Hypothalamus (tissue), 51 donors: ENCODE data around the gene UMAD1.

Experiments used
- DNase-seq, 51 donors: peaks; one replicate each; lab custom pipeline; 2025; lab: John Stamatoyannopoulos, UW

The UMAD1 gene

DNA sequence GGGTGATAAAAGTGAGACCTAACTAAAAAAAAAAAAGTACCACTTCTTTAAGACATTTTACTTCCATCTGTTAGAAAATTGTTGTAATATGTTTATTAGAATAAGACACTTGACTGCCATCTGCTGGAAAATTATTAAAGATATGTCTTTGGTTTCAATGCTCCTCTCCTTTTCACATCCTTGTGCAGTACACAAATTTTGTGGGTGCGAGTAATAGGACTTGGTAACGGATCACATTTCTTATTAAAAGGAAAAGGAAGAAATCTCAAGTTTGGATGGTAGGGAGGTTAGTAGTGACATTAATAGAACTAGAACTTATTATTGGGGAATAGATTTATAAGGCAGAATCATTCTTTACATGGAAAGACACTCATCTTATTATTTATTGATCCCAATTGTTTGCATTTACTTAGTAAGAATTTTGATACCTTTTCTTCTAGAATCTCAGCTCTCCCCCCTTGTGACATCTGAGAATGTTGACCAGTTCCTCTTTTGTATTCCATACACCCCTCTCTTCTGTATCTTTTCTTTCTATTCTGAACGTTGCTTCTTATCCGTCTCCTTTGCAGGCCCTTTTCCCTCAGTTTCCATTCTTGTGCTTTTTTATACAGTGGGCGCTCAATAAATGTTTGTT lies 120.9 kb downstream of the UMAD1 start:
- peak in 2 of 51 donors; percentile 6 to 27 for DNase-seq

DNA sequence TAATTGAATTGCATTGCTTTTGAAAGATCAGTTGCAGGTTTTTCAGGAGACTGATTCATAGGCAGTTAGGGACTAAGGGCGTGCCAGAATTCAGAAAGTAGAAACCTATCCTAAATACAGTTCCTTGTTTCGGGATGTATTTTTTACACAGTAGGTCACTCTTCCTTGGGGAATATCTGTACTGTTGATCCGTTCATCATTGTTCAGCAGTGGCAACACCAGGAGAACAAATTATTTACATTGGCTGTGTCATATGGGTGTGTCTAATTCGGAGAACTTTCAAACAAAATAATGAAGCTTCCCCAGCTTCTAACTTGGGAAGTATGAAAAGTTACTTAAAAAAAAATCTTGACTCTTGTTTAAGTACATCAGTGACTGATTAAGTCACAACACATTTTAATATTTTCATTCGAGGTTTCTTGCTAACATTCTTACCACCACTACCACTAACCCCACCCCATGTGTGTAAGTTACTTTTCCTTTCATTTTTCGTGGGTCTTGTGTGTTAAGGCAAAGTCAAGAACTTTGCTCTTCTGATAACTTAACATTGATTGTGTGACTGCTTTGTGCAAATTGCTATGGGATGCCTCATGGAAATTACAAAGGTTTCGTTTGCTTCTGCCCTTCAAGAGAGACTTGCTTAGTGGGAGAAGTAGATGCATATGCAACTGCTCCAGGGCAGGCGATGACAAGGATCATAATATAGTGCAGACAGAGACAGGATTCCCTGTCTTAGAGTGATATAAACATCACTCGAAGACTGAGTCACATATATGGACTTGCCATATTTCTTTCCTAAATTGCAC lies 121.6 kb downstream of the UMAD1 start:
- DNase-seq = no peak

DNA sequence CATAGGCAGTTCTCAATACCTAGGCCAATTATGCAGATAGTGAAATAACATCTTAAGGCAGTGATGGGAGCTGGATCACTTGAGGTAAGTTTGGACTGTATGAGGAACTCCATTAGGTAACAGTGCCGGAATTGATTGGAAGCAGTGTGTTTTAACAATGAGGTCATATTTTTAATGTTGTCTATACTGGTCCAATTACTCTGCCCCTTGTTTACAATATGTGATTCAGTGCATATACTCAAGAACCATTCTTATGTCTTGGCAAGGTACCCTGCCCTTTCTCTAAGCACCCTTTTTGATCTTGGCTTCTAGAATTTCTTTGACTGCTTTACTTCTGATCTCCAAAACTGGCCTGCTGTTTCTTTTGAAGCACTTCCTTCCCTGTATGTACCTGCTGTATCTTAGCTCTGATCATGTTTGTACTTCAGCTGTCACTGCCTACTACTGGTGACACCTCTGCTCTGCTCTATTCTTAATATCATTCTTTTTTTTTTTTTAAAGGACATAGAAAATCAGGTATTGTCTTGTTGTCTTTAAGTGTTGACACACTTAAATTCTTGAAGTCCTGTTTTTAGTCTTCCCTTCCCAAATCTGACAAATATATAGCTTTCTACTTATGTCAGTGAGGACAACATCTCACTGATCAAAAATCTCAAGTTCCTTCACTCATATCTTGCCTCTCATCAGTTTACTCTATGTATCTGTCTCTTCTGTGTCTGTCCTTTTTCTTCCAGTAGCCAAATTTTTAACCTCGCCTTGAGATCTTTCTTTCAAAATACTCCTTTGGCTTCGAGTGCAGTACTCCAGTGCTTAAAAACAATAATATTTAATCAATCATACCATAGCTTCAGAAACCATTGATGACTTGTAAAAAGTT lies 124.2 kb downstream of the UMAD1 start:
- no peak for DNase-seq

DNA sequence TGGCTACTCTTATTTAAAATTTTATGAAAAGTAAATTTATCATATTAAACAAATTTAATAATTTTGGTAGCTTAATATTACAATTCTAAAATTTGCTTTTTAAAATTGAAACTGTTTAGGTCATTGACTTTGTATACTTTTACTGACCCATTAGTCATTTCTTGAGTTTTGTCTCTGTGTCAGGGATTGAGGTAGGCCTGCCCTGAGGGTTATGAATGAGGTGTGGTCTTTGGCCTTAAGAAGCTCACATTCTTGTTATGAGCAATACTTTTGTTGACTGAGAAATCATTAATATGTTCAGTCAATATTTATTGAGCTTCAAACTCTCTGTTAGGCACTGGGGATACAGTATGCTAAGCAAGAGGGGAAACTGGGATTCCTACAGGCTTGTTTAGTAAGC lies 124.9 kb downstream of the UMAD1 start:
- no peak for DNase-seq

DNA sequence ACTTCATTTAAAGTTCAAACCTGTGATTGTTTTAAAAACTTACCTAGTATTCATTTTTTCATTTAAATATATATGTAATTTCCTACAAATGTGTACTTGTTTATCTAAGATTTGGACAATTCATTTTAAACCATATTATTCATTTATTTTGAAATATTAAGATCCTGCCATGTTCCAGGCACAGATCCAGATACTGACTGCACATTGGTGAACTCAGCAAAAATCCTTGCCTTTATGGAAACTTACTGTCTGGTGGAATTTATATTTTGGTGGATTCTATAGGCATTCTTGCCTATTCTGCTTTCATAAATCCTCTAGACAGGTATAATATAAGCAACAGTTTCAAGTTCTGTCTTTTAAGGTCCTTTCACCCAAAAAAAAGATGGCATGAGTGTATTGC lies 126.1 kb downstream of the UMAD1 start:
- no peak for DNase-seq

DNA sequence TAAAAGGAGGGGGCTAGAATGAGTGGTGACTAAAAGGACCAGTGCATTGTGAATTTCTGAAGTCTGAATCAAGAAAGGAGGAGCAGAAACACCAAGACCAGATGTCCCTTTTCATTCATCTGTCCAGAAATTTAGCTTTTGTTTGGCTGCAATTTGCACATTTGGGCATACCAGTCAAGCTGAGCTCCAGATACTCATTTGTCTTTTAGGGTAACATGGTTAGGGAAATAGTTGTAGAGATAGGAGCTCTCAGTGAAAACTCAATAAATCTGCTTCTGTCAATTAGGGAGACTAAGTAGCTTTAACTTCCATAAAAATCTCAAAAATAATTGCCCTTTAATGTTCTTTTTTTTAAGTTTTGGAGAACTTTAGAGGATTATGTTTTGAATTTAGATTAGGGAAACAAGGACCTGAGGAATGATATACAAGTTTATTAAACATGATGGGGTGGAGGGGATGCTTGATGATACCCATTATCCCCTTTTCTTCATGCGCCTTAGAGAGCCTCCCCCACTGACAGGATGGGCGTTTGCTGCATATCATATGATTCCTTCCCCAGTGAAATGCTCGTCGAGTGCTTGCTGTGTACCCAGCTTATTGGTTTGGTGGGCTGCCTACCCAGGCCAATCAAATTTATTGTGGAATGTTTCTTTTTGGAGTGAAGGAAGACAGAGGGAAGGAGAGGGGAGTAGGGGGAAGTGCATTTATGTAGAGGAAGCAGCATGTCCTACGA lies 128.6 kb downstream of the UMAD1 start:
- DNase-seq = no peak

DNA sequence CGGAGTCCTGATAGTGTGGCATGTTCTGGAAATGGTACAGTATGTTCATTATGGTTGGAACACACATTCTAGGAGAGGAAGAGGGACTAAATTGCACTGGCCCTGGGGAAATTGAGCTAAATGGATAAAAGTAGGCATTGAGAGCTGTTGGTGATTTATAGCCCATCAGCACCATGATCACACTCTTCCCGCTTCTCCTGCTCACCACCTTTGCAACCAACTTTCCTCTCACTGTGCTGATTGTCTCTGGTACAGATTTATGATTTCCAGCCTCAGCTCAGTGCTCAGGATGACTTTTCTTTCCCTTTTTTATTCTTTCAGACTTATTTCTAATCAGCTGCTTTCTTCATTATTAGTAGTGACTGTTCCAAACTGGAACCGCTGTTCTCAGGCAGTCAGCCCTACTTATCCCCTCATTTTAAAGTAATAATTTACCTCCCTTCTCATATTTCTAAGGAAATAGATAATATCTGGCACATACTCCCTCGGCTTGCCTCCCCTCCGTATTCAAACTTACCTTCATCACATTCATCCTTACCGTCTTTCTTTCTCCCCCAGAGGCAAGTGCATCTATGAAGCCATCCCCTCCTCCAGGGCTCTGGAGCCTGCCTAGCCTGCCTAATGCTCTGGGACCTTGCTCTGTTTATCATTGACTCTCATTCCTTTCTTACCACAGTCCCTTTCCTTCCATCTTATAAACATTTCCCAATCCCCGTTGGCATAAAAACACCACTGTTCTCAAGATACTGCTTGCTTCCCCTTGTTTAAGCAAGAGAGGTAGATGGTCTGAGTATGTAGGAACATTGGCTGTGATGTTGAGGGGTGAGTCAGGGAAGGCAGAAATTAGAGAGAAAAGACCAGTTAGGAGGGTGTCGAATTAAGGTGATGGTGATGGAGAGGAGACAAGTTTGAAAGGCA lies 129.4 kb downstream of the UMAD1 start:
- no peak for DNase-seq

DNA sequence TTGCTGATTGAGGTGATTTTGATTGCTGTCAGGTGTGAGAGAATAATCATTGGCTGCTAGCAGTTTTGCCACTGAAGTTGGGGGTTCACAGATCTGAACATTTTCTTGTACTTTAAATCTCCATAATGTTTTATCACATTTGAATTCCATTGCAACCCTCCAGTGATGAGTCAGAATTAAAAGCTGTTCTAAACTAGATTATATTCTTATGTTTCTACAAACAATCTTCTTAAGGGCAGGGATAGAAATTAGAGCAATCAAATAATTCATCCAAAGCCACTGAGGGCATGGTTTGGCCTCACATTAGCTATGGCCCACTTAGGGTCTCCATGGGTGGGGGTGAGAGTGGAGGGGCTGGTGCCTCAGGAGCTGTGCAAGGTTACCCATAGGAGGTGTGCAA lies 130.9 kb downstream of the UMAD1 start:
- DNase-seq = no peak

DNA sequence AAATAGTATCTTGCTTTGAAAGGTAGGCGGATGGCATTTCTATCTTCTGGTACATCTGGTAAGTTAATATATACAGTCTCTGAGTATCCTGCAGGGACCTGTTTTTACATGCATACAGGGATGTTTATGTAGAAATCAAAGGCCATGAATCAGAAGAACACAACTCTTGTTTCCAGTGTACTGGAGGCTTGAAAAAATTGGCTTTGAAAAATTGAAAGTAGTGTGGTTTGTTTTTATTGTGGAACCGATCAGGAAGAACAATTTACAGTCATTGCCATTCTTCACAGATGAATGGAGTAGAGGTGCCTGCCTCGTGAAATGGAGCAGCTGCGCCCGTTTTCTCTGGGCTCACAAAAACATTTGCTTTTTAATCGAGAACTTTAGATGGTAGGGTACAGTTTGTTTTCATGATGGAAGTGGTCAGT lies 131.9 kb downstream of the UMAD1 start:
- DNase-seq = no peak

DNA sequence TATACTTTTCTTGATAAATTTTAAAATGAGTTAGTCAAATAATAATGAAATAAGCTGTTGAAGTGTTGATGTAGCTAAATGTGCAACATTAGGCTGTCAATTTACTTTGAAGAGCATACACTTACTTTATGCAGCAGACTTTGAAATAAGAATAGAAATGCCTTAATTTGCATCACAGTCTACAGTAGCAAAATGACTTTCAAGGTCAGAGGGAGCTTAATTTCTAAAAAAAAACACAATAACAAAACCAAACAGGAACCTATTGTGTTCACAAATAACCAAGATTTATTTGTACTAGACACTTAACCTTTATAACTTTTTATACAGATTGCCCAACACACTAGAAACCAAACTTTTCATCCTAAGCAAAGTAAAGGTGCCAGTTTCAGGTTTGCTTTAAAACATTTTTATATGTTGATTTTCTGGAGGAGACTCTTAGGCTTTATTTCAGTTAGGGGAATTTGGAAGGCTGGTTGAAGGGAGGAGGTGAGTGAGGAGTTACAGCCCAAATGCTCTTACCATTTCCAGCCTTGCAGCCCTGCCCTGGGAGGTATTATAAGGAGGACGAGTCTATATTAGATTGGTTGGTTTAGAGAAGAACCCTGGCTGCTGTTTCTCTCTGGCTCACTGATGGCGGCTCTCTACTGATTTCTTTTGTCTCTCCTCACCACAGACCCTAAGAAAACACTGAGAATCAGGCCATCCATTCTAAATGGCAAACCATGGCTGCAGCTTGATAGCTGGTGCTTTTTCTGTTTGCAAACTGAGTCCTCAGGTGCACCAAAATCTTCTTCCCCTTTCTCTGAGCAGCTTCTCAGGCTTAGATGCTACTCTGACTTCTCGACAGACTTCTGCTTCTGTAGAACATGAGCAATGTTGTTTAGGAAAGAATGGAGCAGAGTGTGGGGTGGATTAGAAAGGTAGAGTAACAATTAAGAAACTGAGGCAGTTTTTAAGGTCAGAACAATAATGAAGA lies 133.1 kb downstream of the UMAD1 start:
- no peak for DNase-seq

DNA sequence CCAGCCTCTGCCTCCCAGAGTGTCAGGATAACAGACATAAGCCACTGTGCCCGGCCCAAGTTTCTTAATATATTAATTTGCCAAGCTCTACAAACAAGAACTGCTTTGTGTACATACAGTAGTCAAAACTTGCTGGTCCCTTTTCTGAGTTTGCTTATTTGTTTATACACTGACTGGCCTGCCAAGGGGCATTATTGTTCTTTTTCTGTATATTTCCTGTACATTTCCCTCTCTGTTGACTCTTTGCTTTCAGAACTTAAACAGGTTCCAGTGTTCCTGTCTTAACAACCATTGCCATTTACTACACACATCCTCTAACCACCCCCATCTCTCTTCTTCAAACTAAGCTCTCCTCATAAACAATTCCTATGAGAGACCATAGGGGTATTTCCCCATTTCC lies 139.3 kb downstream of the UMAD1 start:
- no peak for DNase-seq

DNA sequence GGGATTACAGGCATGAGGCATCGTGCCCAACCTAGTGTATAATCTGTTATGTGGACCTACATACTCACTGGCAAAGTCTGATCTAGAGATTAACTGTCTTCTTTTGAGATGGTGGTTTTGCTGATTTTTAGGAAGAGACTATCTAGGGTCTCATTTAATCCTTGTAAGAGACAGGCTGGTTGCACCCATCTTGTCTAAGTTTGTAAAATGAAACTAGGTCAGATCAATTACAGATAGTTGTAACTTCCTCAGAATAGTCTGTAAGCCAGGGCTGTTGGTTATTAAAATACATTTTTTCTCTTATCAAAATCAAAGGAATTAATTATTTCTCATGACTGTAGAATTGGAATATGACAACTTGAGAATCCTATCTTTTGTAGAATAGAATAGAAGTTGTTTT lies 142.4 kb downstream of the UMAD1 start:
- no peak for DNase-seq

DNA sequence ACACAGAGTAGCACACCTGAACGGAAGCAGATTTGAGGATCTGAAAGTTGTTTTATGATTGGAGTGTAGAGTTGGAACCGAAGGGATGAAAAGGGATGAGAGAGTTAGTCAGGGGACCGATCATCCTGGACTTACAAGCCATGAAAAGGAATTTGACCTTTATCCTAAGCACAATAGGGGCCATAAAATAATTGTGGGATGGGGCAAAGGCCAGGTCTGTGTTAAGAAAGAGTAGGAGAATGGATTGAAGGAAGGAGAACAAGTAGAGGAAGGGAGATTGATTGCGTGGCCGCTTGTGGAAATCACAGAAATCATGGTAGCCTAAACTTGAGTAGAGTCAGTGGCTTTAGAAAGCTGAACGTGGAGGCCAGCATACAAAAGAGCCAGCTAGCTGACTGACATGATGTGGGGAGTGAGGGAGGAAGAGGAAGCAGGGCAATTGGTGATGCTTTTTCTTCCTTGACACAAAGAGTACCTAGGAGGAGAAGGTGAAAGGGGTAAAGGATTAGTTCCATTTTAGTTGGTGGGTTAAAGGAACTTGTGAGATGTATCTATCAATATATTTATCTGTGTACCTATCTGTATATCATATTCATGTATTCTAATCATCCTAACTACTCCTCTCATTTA lies 144.9 kb downstream of the UMAD1 start:
- no peak for DNase-seq

DNA sequence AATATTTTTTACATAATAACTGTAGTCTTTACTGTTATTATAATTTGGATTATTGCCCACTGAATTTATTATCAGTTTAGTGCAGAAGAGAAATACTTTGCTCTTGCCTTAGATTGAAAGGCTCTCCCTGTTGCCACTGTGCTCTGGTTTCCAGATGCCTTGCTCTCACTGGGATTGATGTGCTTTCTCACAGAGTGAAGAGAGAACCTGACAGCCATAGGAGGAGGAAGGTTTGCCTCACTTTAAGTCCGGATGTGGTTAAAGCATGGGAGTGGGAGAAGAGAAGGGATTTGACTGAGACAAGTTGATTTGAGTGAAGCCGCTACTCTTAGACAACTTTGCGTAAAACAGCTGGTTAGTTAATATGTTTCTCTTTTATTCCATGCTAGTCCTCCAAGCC lies 146.0 kb downstream of the UMAD1 start:
- DNase-seq = no peak

DNA sequence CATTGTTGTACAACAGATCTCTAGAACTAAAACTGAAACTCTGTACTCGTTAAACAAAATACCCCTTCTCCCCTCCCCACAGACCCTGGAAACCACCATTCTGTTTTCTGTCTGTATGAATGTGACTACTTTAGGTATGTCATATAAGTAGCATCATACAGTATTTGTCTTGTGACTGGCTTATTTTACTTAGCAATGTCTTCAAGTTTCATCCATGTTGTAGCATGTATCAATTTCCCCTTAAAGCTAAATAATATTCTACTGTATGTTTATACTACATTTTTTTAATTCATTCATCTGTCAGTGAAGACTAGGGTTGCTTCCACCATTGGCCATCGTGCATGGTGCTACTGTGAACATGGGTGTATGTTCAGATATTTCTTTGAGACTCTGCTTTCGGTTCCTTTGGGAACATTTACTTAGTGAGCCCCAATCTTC lies 149.0 kb downstream of the UMAD1 start:
- no peak for DNase-seq

DNA sequence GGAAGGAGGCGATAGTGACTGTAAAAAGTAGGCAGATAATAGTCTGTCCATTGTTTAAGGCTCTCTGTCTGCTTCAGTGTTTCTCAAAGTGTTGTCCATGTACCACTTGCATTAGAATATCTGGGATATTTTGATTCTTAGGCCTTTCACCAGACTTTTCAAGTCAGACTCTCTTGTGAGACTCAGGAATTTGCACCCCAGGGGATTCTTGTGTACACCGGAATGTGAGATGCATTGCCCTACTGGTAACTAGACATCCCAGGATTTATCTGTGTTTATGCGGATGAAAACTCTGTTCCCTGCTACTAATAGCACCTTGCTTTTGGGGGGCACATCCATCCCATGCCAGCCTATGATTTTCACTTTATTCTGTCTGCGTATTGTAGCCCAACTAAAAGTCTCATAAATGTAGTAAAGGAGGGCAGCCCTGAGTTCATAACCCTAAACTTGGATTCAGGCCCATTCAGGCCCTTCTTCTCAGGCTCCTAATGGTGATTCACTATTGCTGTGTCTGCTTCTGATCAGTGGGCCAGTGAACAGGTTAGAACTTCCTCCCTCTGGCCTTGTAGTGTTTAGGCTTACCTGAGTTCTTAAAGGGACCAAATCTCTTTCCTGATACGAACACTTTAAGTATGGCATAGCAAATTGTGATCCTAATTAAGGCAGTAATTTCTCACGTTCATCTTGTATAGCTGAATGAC lies 149.6 kb downstream of the UMAD1 start:
- no peak for DNase-seq

DNA sequence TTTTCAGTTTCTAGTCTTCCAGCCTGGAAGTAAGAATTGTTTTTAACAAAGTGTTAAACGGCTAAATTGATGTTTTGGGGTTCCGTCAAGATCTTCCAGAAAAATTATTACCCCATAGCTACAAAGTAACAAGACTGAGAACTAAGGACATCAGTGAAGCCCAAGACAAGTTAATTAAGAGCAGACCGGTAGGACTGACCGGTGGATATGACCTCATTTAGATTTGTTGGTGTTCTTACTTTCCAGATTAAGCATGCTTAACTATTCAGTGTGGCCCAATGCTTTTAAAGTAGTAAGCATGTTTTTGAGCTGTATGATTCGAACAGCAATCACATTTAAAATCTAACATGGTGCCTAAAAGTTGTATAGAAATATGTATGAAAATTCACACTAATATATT lies 151.0 kb downstream of the UMAD1 start:
- no peak for DNase-seq
